Liver (tissue), 9 donors: ENCODE data around the gene N4BP2. TPM values are rescaled to one million over a fixed set of nuclear protein-coding genes. Genes with fewer than 3 reads are reported as not detected.
A peak's percentile ranks its signal among the peaks of the same experiment; 100 is the strongest.

Experiments
- DNase-seq: peaks from one replicate; pipeline ENCODE4 v3.0.0-alpha.2; 2017; ENCODE audit warnings: low spot score
- H3K27ac ChIP-seq, 2 donors: one replicate each; pipeline ENCODE4 v1.7.0; 2013; ENCODE audit warnings: inconsistent platforms in 2 of 2, low read length in 2 of 2, control low read depth in 1 of 2, low read depth in 1 of 2, mild to moderate bottlenecking in 1 of 2
- H3K27me3 ChIP-seq, 4 donors: one replicate each; pipeline versions ENCODE4 v1.6.1 to v1.7.0; 2013; ENCODE audit warnings: low read length in 3 of 4, inconsistent platforms in 1 of 4, mild to moderate bottlenecking in 1 of 4, moderate library complexity in 1 of 4; ENCODE audit not compliant: control insufficient read depth in 4 of 4, insufficient read depth in 4 of 4
- H3K36me3 ChIP-seq, 4 donors: one replicate each; pipeline versions ENCODE4 v1.6.1 to v1.7.0; 2013; ENCODE audit warnings: low read length in 3 of 4, mild to moderate bottlenecking in 3 of 4, low read depth in 1 of 4, moderate library complexity in 1 of 4; ENCODE audit not compliant: control insufficient read depth in 4 of 4, insufficient read depth in 3 of 4
- H3K4me1 ChIP-seq, 4 donors: one replicate each; pipeline versions ENCODE4 v1.6.1 to v1.7.0; 2013; ENCODE audit warnings: low read length in 3 of 4, mild to moderate bottlenecking in 3 of 4, moderate library complexity in 1 of 4; ENCODE audit not compliant: control insufficient read depth in 4 of 4, insufficient read depth in 4 of 4
- H3K4me3 ChIP-seq, 3 donors: one replicate each; pipeline versions ENCODE4 v1.6.1 to v1.7.0; 2013; ENCODE audit warnings: low read length in 3 of 3, control low read depth in 1 of 3, low read depth in 1 of 3, mild to moderate bottlenecking in 1 of 3
- H3K9ac ChIP-seq, 2 donors: one replicate each; pipeline ENCODE4 v1.7.0; 2013; ENCODE audit warnings: low read length in 2 of 2, mild to moderate bottlenecking in 2 of 2, moderate library complexity in 2 of 2, control low read depth in 1 of 2, low read depth in 1 of 2
- H3K9me3 ChIP-seq, 4 donors: one replicate each; pipeline versions ENCODE4 v1.6.1 to v1.7.0; 2013; ENCODE audit warnings: low read length in 3 of 4; ENCODE audit not compliant: control insufficient read depth in 4 of 4
- ATF3 ChIP-seq: IDR thresholded peaks from 2 replicates; pipeline ENCODE4 v1.6.1; 2016; ENCODE audit warnings: antibody characterized with exemption
- FOXA1 ChIP-seq: IDR thresholded peaks from 2 replicates; pipeline ENCODE4 v1.6.1; 2016; ENCODE audit warnings: antibody characterized with exemption
- HNF4G ChIP-seq: IDR thresholded peaks from 2 replicates; pipeline ENCODE4 v1.6.1; 2016; ENCODE audit warnings: antibody characterized with exemption
- JUND ChIP-seq, 2 donors: IDR thresholded peaks; 2 replicates each; pipeline ENCODE4 v1.6.1; 2016; ENCODE audit warnings: antibody characterized with exemption in 2 of 2
- NR2F2 ChIP-seq: IDR thresholded peaks from 2 replicates; pipeline ENCODE4 v1.6.1; 2016; ENCODE audit warnings: antibody characterized with exemption
- RAD21 ChIP-seq, 2 donors: IDR thresholded peaks; 2 replicates each; pipeline ENCODE4 v1.6.1; 2016; ENCODE audit warnings: antibody characterized with exemption in 2 of 2, mild to moderate bottlenecking in 2 of 2
- REST ChIP-seq: IDR thresholded peaks from 2 replicates; pipeline ENCODE4 v1.6.1; 2016; ENCODE audit warnings: antibody characterized with exemption, mild to moderate bottlenecking
- SP1 ChIP-seq: IDR thresholded peaks from 2 replicates; pipeline ENCODE4 v1.6.1; 2018; ENCODE audit warnings: antibody characterized with exemption, mild to moderate bottlenecking
- WGBS: extraction: QIAGEN DNeasy Blood & Tissue Kit; methylation state at CpG from one replicate; pipeline ENCODE4 v1.1.7; 2013; 5-methylcytosine and 5-hydroxymethylcytosine counted together
- polyA plus RNA-seq, 2 donors: library from polyadenylated mRNA; stranded (reverse) in 1 of 2; unstranded in 1 of 2; fragments of 200-250 nt in 1 of 2; fragments of >200 nt in 1 of 2; fragmentation: Nextera tagmentation in 1 of 2; extraction: Ambion mirVana in 1 of 2; gene quantifications; one replicate each; pipeline versions ENCODE4 v1.2.1 to v1.2.3, GENCODE V29; 2013 to 2015
- total RNA-seq, 2 donors: library from RNA; depleted of rRNA; stranded (reverse); fragments of >200 nt; gene quantifications; one replicate each; pipeline ENCODE4 v1.2.3, GENCODE V29; 2014
- TF ChIP-seq, protein P1 (sequence below): IDR thresholded peaks from 2 replicates; pipeline ENCODE4 v1.6.1; 2016; ENCODE audit warnings: antibody characterized with exemption
- donor health status: healthy.
- donor health status: healthy.
- donor health status: healthy.
- donor health status: healthy.
- donor health status: healthy.

The N4BP2 gene
- total and polyA plus RNA-seq, 4 donors: 2.3 to 19.9 (median 11.0) TPM

GRCh38 chr4:40046311-40046980 is 10.2 kb upstream of the N4BP2 start (continued):
- TF ChIP-seq, protein P1, sequence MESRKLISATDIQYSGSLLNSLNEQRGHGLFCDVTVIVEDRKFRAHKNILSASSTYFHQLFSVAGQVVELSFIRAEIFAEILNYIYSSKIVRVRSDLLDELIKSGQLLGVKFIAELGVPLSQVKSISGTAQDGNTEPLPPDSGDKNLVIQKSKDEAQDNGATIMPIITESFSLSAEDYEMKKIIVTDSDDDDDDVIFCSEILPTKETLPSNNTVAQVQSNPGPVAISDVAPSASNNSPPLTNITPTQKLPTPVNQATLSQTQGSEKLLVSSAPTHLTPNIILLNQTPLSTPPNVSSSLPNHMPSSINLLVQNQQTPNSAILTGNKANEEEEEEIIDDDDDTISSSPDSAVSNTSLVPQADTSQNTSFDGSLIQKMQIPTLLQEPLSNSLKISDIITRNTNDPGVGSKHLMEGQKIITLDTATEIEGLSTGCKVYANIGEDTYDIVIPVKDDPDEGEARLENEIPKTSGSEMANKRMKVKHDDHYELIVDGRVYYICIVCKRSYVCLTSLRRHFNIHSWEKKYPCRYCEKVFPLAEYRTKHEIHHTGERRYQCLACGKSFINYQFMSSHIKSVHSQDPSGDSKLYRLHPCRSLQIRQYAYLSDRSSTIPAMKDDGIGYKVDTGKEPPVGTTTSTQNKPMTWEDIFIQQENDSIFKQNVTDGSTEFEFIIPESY: peak; percentile 80
- TF ChIP-seq RAD21 (IDR thresholded peaks at IDR 0.05) (peak; percentile 68 to 73), FOXA1 (peak; percentile 73), NR2F2 (peak; percentile 47), ATF3 (peak; percentile 66), SP1 (peak; percentile 94)

DNA sequence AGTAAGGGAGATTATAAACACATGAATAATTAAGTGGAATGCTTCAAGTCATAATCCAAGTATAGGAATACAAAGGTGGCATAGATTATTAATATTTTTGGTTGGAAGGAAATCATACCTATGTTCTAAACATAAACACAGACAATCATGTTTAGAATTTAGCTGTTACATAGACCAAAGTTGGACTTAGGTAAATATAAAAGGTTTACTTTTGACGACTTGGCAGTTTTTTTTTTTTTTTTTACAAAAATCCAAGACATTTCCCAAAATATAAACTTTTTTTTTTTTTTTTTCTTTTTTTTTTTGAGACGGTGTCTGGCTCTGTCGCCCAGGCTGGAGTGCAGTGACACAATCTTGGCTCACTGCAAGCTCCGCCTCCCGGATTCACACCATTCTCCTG is 3.5 kb upstream of the N4BP2 start:
- Histone ChIP-seq H3K36me3 (no peaks in the 10 kb centered on the region), H3K4me1 (peaks cover 1 to 28% (median 17%) of the 10 kb centered on the region in 4 donors), H3K9me3 (no peaks in the 10 kb centered on the region), H3K9ac (no peak overlapping the region), H3K27me3 (no peaks in the 10 kb centered on the region), H3K27ac (no peak overlapping the region), H3K4me3 (no peak overlapping the region)
- no peak for TF ChIP-seq HNF4G
- no peak for TF ChIP-seq RAD21 (IDR thresholded peaks at IDR 0.05)
- TF ChIP-seq, protein P1: no peak
- no peak for TF ChIP-seq JUND (IDR thresholded peaks at IDR 0.05)
- DNase-seq: no peak
- WGBS: 70% methylated on average over 5 of the region's 5 CpGs

- no peaks in the 10 kb centered on the region for H3K36me3 ChIP-seq
- TF ChIP-seq REST: peak; percentile 39
- TF ChIP-seq JUND (IDR thresholded peaks at IDR 0.05): no peak
- no peak for DNase-seq
- H3K9ac ChIP-seq: peak overlapping the region; percentile 96 to 97
- no peaks in the 10 kb centered on the region for H3K27me3 ChIP-seq
- WGBS: under 1% methylated on average over 5 of the region's 5 CpGs
- H3K4me3 ChIP-seq: peak overlapping the region; percentile 68 to 98 (median 83)
- H3K4me1 ChIP-seq: peaks cover 1 to 30% (median 19%) of the 10 kb centered on the region in 4 donors
- H3K27ac ChIP-seq: peak overlapping the region; percentile 100
- no peaks in the 10 kb centered on the region for H3K9me3 ChIP-seq
Measured at GRCh38 chr4:40055511-40055862, 1.2 kb upstream of the N4BP2 start.
